Neural crest cell (in vitro differentiated cells): Measurements from ENCODE around the gene KLHL40. TPM values are rescaled to one million over a fixed set of nuclear protein-coding genes. Genes with fewer than 3 reads are reported as not detected.
A peak's percentile ranks its signal among the peaks of the same experiment; 100 is the strongest.

Source experiments
- DNase-seq: peaks from one replicate; pipeline ENCODE4 v3.0.0; 2021; ENCODE audit warnings: low read depth, mixed read lengths, low spot score
- H3K27ac Mint-ChIP-seq: one replicate; pipeline ENCODE4 v1.8.0; 2021; ENCODE audit warnings: mild to moderate bottlenecking, mixed read lengths; ENCODE audit not compliant: unreplicated experiment
- H3K27me3 Mint-ChIP-seq: 2 replicates; pipeline ENCODE4 v1.8.0; 2021; ENCODE audit warnings: low read depth, mild to moderate bottlenecking, mixed read lengths
- H3K36me3 Mint-ChIP-seq: 2 replicates; pipeline ENCODE4 v1.8.0; 2021; ENCODE audit warnings: low read depth, mild to moderate bottlenecking, mixed read lengths
- H3K4me1 Mint-ChIP-seq: 2 replicates; pipeline ENCODE4 v1.8.0; 2021; ENCODE audit warnings: mixed read lengths
- H3K4me3 Mint-ChIP-seq: one replicate; pipeline ENCODE4 v1.8.0; 2021; ENCODE audit warnings: mild to moderate bottlenecking, mixed read lengths
- H3K9me3 Mint-ChIP-seq: 2 replicates; pipeline ENCODE4 v1.8.0; 2021; ENCODE audit warnings: mixed read lengths
- total RNA-seq: library from RNA; stranded (reverse); gene quantifications from 2 replicates; pipeline ENCODE4 v1.2.1, GENCODE V29; 2021
- TF ChIP-seq, protein P1 (sequence below): fragments of 200-600 bp; sonication (generic); conservative IDR thresholded peaks from 2 replicates; pipeline ENCODE4 v1.5.0; 2021; ENCODE audit warnings: antibody characterized with exemption, mild to moderate bottlenecking

The KLHL40 gene
- total RNA-seq, 1 donor from 2014 or later: not detected

DNA sequence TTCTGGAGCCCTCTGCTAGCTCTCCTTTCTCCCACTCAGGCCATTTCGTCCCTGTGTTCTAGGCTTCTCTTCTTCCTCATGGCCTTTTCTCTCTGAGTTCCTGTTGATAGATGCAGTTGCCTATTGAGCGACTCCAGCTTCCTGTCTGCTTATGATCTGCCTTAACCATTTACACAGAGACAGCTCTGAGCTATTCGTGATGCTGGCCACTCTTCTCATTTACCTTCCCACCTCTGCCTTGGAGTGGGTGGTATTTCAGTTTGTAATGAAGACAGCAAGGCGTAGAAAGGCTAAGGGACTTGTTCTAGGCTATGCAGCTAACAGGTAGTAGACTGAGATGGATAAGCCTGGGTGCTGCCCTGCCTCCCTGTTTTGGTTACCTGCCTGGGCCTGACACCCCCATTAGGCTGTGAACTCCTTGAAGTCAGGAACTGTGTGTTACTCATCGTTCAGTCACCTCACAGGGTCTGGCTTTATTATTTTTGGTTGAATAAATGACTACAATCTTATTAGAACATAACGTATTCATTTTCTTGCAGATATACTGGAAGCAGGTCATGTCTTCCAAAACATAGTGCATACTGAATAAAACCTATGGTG, 44.5 kb upstream of the KLHL40 start:
- peaks cover 10% of the 10 kb centered on the region for H3K36me3 Mint-ChIP-seq
- no peaks in the 10 kb centered on the region for H3K4me1 Mint-ChIP-seq
- DNase-seq: no peak
- H3K27ac Mint-ChIP-seq: no peak overlapping the region
- H3K27me3 Mint-ChIP-seq: no peaks in the 10 kb centered on the region
- no peak overlapping the region for H3K4me3 Mint-ChIP-seq
- TF ChIP-seq, protein P1, sequence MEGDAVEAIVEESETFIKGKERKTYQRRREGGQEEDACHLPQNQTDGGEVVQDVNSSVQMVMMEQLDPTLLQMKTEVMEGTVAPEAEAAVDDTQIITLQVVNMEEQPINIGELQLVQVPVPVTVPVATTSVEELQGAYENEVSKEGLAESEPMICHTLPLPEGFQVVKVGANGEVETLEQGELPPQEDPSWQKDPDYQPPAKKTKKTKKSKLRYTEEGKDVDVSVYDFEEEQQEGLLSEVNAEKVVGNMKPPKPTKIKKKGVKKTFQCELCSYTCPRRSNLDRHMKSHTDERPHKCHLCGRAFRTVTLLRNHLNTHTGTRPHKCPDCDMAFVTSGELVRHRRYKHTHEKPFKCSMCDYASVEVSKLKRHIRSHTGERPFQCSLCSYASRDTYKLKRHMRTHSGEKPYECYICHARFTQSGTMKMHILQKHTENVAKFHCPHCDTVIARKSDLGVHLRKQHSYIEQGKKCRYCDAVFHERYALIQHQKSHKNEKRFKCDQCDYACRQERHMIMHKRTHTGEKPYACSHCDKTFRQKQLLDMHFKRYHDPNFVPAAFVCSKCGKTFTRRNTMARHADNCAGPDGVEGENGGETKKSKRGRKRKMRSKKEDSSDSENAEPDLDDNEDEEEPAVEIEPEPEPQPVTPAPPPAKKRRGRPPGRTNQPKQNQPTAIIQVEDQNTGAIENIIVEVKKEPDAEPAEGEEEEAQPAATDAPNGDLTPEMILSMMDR: no peak
- H3K9me3 Mint-ChIP-seq: no peaks in the 10 kb centered on the region

DNA sequence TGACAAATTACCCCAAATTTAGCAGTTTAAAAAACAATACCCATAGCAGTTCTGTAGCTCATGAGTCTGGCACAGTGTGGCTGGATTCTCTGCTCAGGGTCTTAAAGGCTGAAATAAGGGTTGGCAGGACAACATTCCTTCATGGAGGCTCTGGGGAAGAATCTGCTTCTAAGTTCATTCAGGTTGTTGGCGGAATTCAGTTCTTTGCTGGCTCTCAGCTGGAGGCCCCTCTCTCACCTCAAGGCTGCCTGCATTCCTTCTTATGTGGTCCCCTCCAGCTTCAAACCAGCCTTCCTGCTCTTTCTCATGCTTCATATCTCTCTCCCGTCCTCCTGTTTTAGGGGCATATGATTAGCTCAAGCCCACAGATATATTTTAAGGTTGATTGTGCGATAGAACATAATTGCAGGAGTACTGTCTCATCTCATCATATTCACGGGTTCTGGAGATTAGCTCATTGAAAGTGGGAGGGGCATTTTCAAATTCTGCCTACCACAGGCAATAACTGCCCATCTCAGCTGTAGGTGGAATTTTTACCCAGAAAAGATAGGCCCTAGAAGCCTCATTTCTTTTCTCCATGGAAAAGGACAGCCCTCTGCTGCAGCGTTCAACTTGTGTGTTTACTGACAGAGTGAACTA, 37.4 kb upstream of the KLHL40 start:
- H3K4me3 Mint-ChIP-seq: no peak overlapping the region
- TF ChIP-seq, protein P1: no peak
- H3K36me3 Mint-ChIP-seq: peaks cover 16% of the 10 kb centered on the region
- H3K9me3 Mint-ChIP-seq: no peaks in the 10 kb centered on the region
- DNase-seq: no peak
- H3K27me3 Mint-ChIP-seq: no peaks in the 10 kb centered on the region
- H3K27ac Mint-ChIP-seq: peak overlapping the region; percentile 14
- peaks cover 20% of the 10 kb centered on the region for H3K4me1 Mint-ChIP-seq

DNA sequence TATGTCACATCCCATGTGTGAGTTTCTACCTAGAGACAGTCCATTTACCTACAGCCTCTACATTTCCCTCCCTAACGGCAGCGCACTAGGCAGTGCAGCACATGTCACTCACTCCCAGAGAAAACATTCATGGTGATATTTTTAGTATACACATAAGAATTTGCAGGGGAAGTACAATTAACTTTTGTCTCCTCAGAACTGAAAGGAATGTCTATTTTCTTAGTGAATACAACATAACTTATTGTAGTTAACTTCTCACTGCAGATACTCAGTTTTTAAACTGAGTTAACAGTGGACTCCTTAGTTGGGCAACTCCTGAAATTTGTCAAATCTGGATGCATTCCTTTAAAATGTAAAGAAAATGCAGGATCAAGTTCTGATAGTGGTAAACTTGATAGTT, 36.3 kb upstream of the KLHL40 start:
- no peaks in the 10 kb centered on the region for H3K27me3 Mint-ChIP-seq
- no peaks in the 10 kb centered on the region for H3K9me3 Mint-ChIP-seq
- H3K27ac Mint-ChIP-seq: no peak overlapping the region

DNA sequence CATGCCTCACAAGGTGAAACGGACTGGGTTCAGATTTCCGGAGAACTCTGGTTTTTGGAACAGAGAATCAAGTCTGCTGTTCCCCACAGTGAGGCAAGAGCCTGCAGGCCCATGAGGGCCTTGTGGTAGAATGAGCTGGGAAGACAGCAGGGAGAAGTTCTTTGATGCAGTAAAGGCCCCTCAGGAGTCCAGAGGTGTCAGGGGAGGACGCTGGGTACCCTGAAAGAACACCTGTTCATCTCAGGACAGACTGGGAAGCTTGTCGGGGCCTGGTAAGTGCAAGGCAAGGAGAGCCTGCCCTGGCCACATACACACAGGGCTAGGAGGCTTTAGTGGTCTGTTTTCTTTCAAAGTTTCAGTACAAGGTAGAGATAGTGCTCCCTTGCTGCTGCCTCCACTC, 35.6 kb upstream of the KLHL40 start:
- Mint-ChIP-seq H3K4me3 (peak overlapping the region; percentile 34), H3K9me3 (no peaks in the 10 kb centered on the region), H3K27ac (no peak overlapping the region), H3K36me3 (peaks cover 12% of the 10 kb centered on the region), H3K27me3 (no peaks in the 10 kb centered on the region), H3K4me1 (peaks cover 25% of the 10 kb centered on the region)
- TF ChIP-seq, protein P1: no peak
- DNase-seq: no peak

More for the DNA sequence above, 36.3 kb upstream of the KLHL40 start:
- peak overlapping the region; percentile 13 for H3K4me3 Mint-ChIP-seq
- TF ChIP-seq, protein P1: no peak
- H3K36me3 Mint-ChIP-seq: peaks cover 16% of the 10 kb centered on the region
- no peak for DNase-seq
- H3K4me1 Mint-ChIP-seq: peaks cover 25% of the 10 kb centered on the region

DNA sequence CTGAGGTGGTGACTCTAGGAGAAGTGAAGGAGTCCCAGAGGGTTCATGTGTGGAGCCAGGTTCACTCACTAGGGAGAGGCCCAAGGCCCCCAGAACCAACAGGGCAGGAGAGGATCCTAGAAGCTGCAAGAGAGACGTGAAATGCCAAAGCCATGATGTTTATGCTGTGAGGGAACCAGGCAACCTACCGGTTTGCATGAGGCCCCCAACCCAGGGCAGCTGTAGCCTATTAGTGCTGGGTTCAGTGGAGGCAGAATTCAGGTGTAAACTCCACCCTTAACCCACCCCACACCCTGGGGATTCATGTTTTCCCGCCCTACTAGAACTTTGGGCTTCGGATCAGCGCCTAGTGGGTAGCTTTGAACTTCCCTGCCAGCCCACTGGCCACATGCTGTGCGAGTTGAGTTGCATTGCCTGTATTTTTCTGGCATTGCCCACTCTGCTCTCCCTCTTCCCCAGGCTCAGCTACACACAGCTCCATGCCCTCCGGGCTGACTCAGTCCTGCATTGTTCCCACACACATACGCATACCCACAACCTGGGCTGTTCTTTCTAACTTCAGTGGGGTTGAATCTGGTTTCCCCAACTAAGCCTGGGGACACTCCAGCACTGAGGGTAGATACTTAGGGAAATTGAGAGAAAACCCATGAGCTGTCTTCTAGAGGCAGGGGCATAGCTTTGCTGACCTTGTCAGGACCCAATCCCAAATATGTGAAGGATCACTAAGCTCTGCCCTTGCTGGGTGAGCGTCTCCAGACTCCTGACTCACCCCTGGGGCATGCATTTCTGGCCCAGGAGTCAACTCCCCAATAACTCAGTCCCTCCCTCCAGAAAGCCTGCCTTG, 33.9 kb upstream of the KLHL40 start:
- Mint-ChIP-seq H3K4me3 (peak overlapping the region; percentile 89), H3K27me3 (no peaks in the 10 kb centered on the region), H3K36me3 (peaks cover 10% of the 10 kb centered on the region), H3K4me1 (peaks cover 25% of the 10 kb centered on the region), H3K9me3 (no peaks in the 10 kb centered on the region), H3K27ac (peak overlapping the region; percentile 20)
- TF ChIP-seq, protein P1: no peak
- no peak for DNase-seq
